Activated CD8-positive, alpha-beta T cell treated with anti-CD3 and anti-CD28 coated beads for 36 hours (primary cell): ENCODE results near the gene TTC24. TPM values are rescaled to one million over a fixed set of nuclear protein-coding genes. Genes with fewer than 3 reads are reported as not detected.
"Not testable (repeated sequence)": the region's sequence is repeated elsewhere in the genome, so short reads cannot be mapped to it uniquely, and the experiment has no call there.

Source experiments
- ATAC-seq: fragments of 200-7000 bp; cut with Tn5 transposase; one replicate; pipeline ENCODE4 v1.10.0; 2021; ENCODE audit warnings: mild to moderate bottlenecking, moderate library complexity
- CTCF ChIA-PET: fragments of 350-600 bp; sonication (Branson Sonifier 250); formaldehyde crosslinking; loops from one replicate; lab custom pipeline; 2021; ENCODE audit warnings: antibody characterized with exemption; lab: Charles Lee
- POLR2A ChIA-PET: fragments of 350-600 bp; sonication (Branson Sonifier 250); formaldehyde crosslinking; loops from one replicate; lab custom pipeline; 2021; ENCODE audit warnings: antibody characterized with exemption; lab: Charles Lee
- DNase-seq: peaks from one replicate; pipeline ENCODE4 v3.0.0-alpha.2; 2020
- H3K27ac Mint-ChIP-seq: one replicate; pipeline ENCODE4 v1.8.0; 2021; ENCODE audit warnings: mild to moderate bottlenecking, mixed read lengths
- H3K27me3 Mint-ChIP-seq: one replicate; pipeline ENCODE4 v1.8.0; 2021; ENCODE audit warnings: mixed read lengths
- H3K36me3 Mint-ChIP-seq: one replicate; pipeline ENCODE4 v1.8.0; 2021; ENCODE audit warnings: low read depth, mixed read lengths
- H3K4me1 Mint-ChIP-seq: one replicate; pipeline ENCODE4 v1.8.0; 2021; ENCODE audit warnings: low read depth, mixed read lengths
- H3K4me3 Mint-ChIP-seq: one replicate; pipeline ENCODE4 v1.8.0; 2021; ENCODE audit warnings: mild to moderate bottlenecking, moderate library complexity, mixed read lengths
- H3K9me3 Mint-ChIP-seq: one replicate; pipeline ENCODE4 v1.8.0; 2021; ENCODE audit warnings: mixed read lengths
- CTCF ChIP-seq: fragments of 200-600 bp; IDR thresholded peaks from one replicate; pipeline ENCODE4 v1.8.0; 2022; ENCODE audit warnings: antibody characterized with exemption, mild to moderate bottlenecking
- intact Hi-C: fragments of 100-400 bp; cut with micrococcal nuclease; formaldehyde crosslinking; loops from one replicate; pipeline ENCODE4 v1.10.0; 2022
- total RNA-seq, 2 experiments: library from RNA; stranded (reverse); gene quantifications; one replicate each; pipeline ENCODE4 v1.2.3, GENCODE V29; 2021

The TTC24 gene
- total RNA-seq, 2 experiments from 2014 or later = 19.8 to 20.2 TPM

GRCh38 chr1:156608036-156608674 lies 28.6 kb downstream of the TTC24 start:
- H3K4me1 Mint-ChIP-seq = peaks cover 8% of the 10 kb centered on the region
- no peaks in the 10 kb centered on the region for H3K36me3 Mint-ChIP-seq
- POLR2A ChIA-PET = interaction anchor here (0.7 to 1.4 kb wide), 3 partner anchors 9 to 147 kb away, joined by 3 to 5 read pairs (median 3); no protein-coding TSS in a partner anchor
- no peak overlapping the region for H3K4me3 Mint-ChIP-seq
- DNase-seq (peak; percentile 77), ATAC-seq (peak; percentile 98)
- intact Hi-C loops = loop anchor here (1.0 to 5.0 kb wide), 3 partner anchors 25 to 221 kb away; no protein-coding TSS in a partner anchor
- peak overlapping the region; percentile 50 for H3K27ac Mint-ChIP-seq
- no peaks in the 10 kb centered on the region for H3K9me3 Mint-ChIP-seq
- CTCF ChIA-PET = interaction anchor here (0.7 to 3.0 kb wide), 34 partner anchors 8 to 222 kb away, joined by 3 to 36 read pairs (median 6); partner anchors contain the start of genes NAXE, NES and TTC24
- H3K27me3 Mint-ChIP-seq = peaks cover 3% of the 10 kb centered on the region
- peak; percentile 86 for TF ChIP-seq CTCF

GRCh38 chr1:156608981-156609380 lies 29.5 kb downstream of the TTC24 start:
- H3K36me3 Mint-ChIP-seq = no peaks in the 10 kb centered on the region
- intact Hi-C loops = loop anchor here (1.0 to 5.0 kb wide), 3 partner anchors 26 to 222 kb away; no protein-coding TSS in a partner anchor
- H3K27ac Mint-ChIP-seq = no peak overlapping the region
- DNase-seq (peak; percentile 82), ATAC-seq (peak; percentile 86)
- H3K9me3 Mint-ChIP-seq = no peaks in the 10 kb centered on the region
- ChIA-PET POLR2A (interaction anchor here (1.4 kb wide), 1 partner anchor 18 kb away, joined by 3 read pairs; no protein-coding TSS in a partner anchor), CTCF (interaction anchor here (0.9 to 3.0 kb wide), 28 partner anchors 8 to 223 kb away, joined by 3 to 36 read pairs (median 6); partner anchors contain the start of genes NAXE, NES and TTC24)
- peak; percentile 61 for TF ChIP-seq CTCF
- H3K4me3 Mint-ChIP-seq = no peak overlapping the region
- H3K27me3 Mint-ChIP-seq = peaks cover 3% of the 10 kb centered on the region
- peaks cover 8% of the 10 kb centered on the region for H3K4me1 Mint-ChIP-seq

- H3K27me3 Mint-ChIP-seq, intact Hi-C loops, ATAC-seq, H3K9me3 Mint-ChIP-seq, POLR2A ChIA-PET, H3K4me3 Mint-ChIP-seq, H3K4me1 Mint-ChIP-seq, H3K36me3 Mint-ChIP-seq, DNase-seq, H3K27ac Mint-ChIP-seq: not testable (repeated sequence)
- CTCF ChIA-PET = interaction anchor here (0.7 to 6.5 kb wide), 5 partner anchors 16 to 224 kb away, joined by 3 to 88 read pairs (median 4); no protein-coding TSS in a partner anchor
These were observed 30.5 kb downstream of the TTC24 start for GRCh38 chr1:156610072-156610471.

GRCh38 chr1:156612666-156613065 lies 33.1 kb downstream of the TTC24 start:
- no peak overlapping the region for H3K4me3 Mint-ChIP-seq
- POLR2A ChIA-PET = interaction anchor here (0.6 to 1.0 kb wide), 6 partner anchors 13 to 227 kb away, joined by 3 to 6 read pairs (median 4); partner anchors contain the start of gene NAXE
- CTCF ChIA-PET = interaction anchor here (0.8 to 6.5 kb wide), 11 partner anchors 9 to 226 kb away, joined by 3 to 88 read pairs (median 6); partner anchors contain the start of gene CRABP2
- no peak for ATAC-seq
- no peak for TF ChIP-seq CTCF
- DNase-seq = no peak
- peaks cover 9% of the 10 kb centered on the region for H3K27me3 Mint-ChIP-seq
- no peak overlapping the region for H3K27ac Mint-ChIP-seq
- H3K36me3 Mint-ChIP-seq = no peaks in the 10 kb centered on the region
- peaks cover 8% of the 10 kb centered on the region for H3K4me1 Mint-ChIP-seq
- H3K9me3 Mint-ChIP-seq = no peaks in the 10 kb centered on the region
- intact Hi-C loops = no loop called here

- ATAC-seq (no peak), DNase-seq (no peak)
- ChIA-PET CTCF (interaction anchor here (6.5 kb wide), 1 partner anchor 10 kb away, joined by 88 read pairs; no protein-coding TSS in a partner anchor), POLR2A (interaction anchor here (1.6 kb wide), 1 partner anchor 24 kb away, joined by 5 read pairs; the partner anchor contains the start of gene NAXE)
- no peak for TF ChIP-seq CTCF
- Mint-ChIP-seq H3K27ac (no peak overlapping the region), H3K4me1 (no peaks in the 10 kb centered on the region), H3K9me3 (no peaks in the 10 kb centered on the region), H3K36me3 (no peaks in the 10 kb centered on the region), H3K27me3 (peaks cover 29% of the 10 kb centered on the region), H3K4me3 (no peak overlapping the region)
- intact Hi-C loops = no loop called here
These were observed 36.4 kb downstream of the TTC24 start for GRCh38 chr1:156615946-156616345.
